HFFc6 (cell line): ENCODE data around the gene MYOM1. TPM values are rescaled to one million over a fixed set of nuclear protein-coding genes. Genes with fewer than 3 reads are reported as not detected.

ENCODE experiments used
- DNase-seq: peaks from one replicate; pipeline ENCODE4 v3.0.0-alpha.2; 2018
- H3K27ac Mint-ChIP-seq: 2 replicates; pipeline ENCODE4 v1.8.0; 2020; ENCODE audit warnings: mild to moderate bottlenecking, mixed read lengths
- H3K27me3 Mint-ChIP-seq: 2 replicates; pipeline ENCODE4 v1.8.0; 2021; ENCODE audit warnings: mild to moderate bottlenecking, moderate library complexity, mixed read lengths; ENCODE audit not compliant: insufficient read depth
- H3K36me3 Mint-ChIP-seq: 2 replicates; pipeline ENCODE4 v1.8.0; 2021; ENCODE audit warnings: low read depth, mixed read lengths
- H3K4me1 Mint-ChIP-seq: 2 replicates; pipeline ENCODE4 v1.8.0; 2020; ENCODE audit warnings: low read depth, mixed read lengths
- H3K4me3 Mint-ChIP-seq: 2 replicates; pipeline ENCODE4 v1.8.0; 2020; ENCODE audit warnings: mild to moderate bottlenecking, moderate library complexity, mixed read lengths
- H3K9me3 Mint-ChIP-seq: 2 replicates; pipeline ENCODE4 v1.8.0; 2020; ENCODE audit warnings: mild to moderate bottlenecking, mixed read lengths
- CTCF ChIP-seq: fragments of 200-600 bp; sonication (generic); IDR thresholded peaks from 2 replicates; pipeline ENCODE4 v1.5.0; 2021; ENCODE audit warnings: antibody characterized with exemption, mild to moderate bottlenecking
- total RNA-seq, 6 experiments: library from RNA; stranded (reverse); fragmentation: NEBNext Ultra II Directional; extraction: Animal tissue kit (Norgen Biotek cat#: 25700); gene quantifications; 2 replicates in 1 of 6; 3 replicates in 5 of 6; pipeline ENCODE4 v1.2.3, GENCODE V29; 2021

The MYOM1 gene
- total RNA-seq, 6 experiments from 2014 or later, result 0.03 to 0.14 (median 0.06) TPM; not detected in 2

- H3K36me3 Mint-ChIP-seq, result no peaks in the 10 kb centered on the region
- no peak for TF ChIP-seq CTCF
- no peak for DNase-seq
- no peak overlapping the region for H3K27ac Mint-ChIP-seq
- H3K27me3 Mint-ChIP-seq, result peaks cover 23% of the 10 kb centered on the region
- no peaks in the 10 kb centered on the region for H3K9me3 Mint-ChIP-seq
- H3K4me1 Mint-ChIP-seq, result peaks cover 21% of the 10 kb centered on the region
- no peak overlapping the region for H3K4me3 Mint-ChIP-seq
Measured at GRCh38 chr18:3107740-3108151, 112.0 kb downstream of the MYOM1 start.

- DNase-seq, result peak; percentile 45
- no peaks in the 10 kb centered on the region for H3K9me3 Mint-ChIP-seq
- H3K36me3 Mint-ChIP-seq, result no peaks in the 10 kb centered on the region
- H3K4me3 Mint-ChIP-seq, result peak overlapping the region; percentile 46
- no peak overlapping the region for H3K27ac Mint-ChIP-seq
- H3K4me1 Mint-ChIP-seq, result peaks cover 11% of the 10 kb centered on the region
- H3K27me3 Mint-ChIP-seq, result peaks cover 11% of the 10 kb centered on the region
- no peak for TF ChIP-seq CTCF
Measured at GRCh38 chr18:3104190-3105054, 115.3 kb downstream of the MYOM1 start.

GRCh38 chr18:3103576-3103975 is 116.2 kb downstream of the MYOM1 start:
- Mint-ChIP-seq H3K9me3 (no peaks in the 10 kb centered on the region), H3K36me3 (no peaks in the 10 kb centered on the region), H3K27ac (no peak overlapping the region), H3K27me3 (peaks cover 18% of the 10 kb centered on the region), H3K4me3 (no peak overlapping the region), H3K4me1 (peaks cover 11% of the 10 kb centered on the region)
- no peak for DNase-seq
- no peak for TF ChIP-seq CTCF

- Mint-ChIP-seq H3K4me3 (no peak overlapping the region), H3K36me3 (no peaks in the 10 kb centered on the region), H3K4me1 (peaks cover 11% of the 10 kb centered on the region), H3K27me3 (peaks cover 21% of the 10 kb centered on the region), H3K27ac (no peak overlapping the region), H3K9me3 (no peaks in the 10 kb centered on the region)
- no peak for TF ChIP-seq CTCF
- DNase-seq, result no peak
Measured at GRCh38 chr18:3102983-3103382, 116.8 kb downstream of the MYOM1 start.

- Mint-ChIP-seq H3K27me3 (peaks cover 19% of the 10 kb centered on the region), H3K36me3 (no peaks in the 10 kb centered on the region), H3K4me3 (no peak overlapping the region), H3K4me1 (peaks cover 11% of the 10 kb centered on the region), H3K9me3 (no peaks in the 10 kb centered on the region), H3K27ac (no peak overlapping the region)
- no peak for TF ChIP-seq CTCF
- DNase-seq, result no peak
Measured at GRCh38 chr18:3100498-3101132, 119.2 kb downstream of the MYOM1 start.
